Embryonic facial prominence (tissue), 1 donor: ENCODE data around the gene SPIB.
"Not testable (repeated sequence)": the region's sequence is repeated elsewhere in the genome, so short reads cannot be mapped to it uniquely, and the experiment has no call there.

Source experiments
- DNase-seq: peaks from one replicate; pipeline ENCODE4 v3.0.0-alpha.2; 2016; ENCODE audit errors: extremely low spot score

SPIB gene

GRCh38 chr19:50390952-50391351 is 27.8 kb upstream of the SPIB start:
- DNase-seq: not testable (repeated sequence)

GRCh38 chr19:50392759-50393158 is 26.0 kb upstream of the SPIB start:
- DNase-seq: no peak

DNA sequence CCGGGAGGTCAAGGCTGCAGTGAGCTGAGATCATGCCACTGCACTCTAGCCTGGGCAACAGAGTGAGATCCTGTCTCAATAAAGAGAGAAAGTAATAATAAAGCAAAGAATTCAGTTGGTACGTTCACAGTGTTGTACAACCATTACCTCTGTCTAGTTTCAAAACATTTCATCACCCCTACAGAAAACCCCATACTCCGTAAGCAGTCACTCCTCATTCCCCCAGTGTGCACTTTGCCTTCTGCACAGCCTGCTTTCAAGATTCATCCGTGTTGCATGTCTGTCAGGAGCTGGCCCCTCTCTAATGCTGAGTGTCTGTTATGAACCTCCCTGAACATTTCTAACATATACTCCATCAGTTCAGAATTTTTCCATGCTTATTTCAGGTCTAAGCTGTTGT is 25.1 kb upstream of the SPIB start:
- DNase-seq: no peak

DNA sequence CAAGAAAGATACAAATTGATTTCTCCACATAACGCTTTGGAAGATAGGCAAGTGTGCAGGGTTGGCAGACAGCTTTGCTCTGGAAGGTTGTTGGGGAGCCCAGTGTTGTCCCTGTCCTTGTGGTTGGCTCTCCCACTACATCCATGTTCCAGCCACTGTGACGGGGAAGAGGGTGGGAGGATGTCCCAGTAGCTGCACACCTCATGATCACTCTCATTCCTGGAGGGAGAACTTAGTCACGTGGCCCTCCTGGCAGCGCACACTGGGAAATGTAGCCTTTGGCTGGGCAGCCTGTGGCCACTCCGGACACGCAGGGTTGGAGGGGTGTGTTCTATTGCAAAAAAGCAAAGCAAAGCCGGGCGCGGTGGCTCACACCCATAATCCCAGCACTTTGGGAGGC is 24.7 kb upstream of the SPIB start:
- DNase-seq: no peak

GRCh38 chr19:50398675-50399367 is 19.9 kb upstream of the SPIB start:
- no peak for DNase-seq

GRCh38 chr19:50399368-50399745 is 19.4 kb upstream of the SPIB start:
- DNase-seq: no peak

- DNase-seq: no peak
Observed at GRCh38 chr19:50401605-50402450, 16.9 kb upstream of the SPIB start.

GRCh38 chr19:50402544-50403301 is 16.0 kb upstream of the SPIB start:
- no peak for DNase-seq

DNA sequence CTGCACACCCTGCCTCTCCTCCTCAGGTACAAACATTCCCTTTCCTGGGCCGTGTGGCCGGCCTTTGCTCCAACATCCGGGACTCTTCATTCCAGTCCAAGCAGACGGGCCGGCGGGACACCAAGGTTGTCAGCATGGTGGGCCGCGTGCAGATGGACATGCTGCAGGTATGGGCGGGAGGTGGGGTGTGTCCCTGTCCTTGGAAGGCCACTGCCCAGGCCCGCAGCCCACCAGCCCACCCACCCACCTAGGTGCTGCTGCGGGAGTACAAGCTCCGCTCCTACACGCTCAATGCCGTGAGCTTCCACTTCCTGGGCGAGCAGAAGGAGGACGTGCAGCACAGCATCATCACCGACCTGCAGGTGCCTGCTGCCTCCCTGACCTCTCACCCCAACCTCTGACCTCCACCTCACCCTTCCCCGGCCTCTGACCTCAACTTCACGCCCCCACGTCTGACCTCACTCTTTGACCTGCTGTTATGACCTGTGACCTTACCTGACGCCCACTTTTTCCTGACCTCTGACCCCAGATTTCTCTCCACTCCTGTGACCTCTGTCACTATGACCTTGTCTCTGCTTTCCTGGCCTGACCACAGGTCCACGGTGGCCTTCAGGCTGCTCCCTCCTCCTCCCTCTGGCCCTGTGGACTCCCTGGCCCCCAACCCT is 12.4 kb upstream of the SPIB start:
- no peak for DNase-seq

GRCh38 chr19:50406829-50407228 is 11.9 kb upstream of the SPIB start:
- no peak for DNase-seq

- DNase-seq: no peak
Observed at GRCh38 chr19:50409347-50409746, 9.4 kb upstream of the SPIB start.

DNA sequence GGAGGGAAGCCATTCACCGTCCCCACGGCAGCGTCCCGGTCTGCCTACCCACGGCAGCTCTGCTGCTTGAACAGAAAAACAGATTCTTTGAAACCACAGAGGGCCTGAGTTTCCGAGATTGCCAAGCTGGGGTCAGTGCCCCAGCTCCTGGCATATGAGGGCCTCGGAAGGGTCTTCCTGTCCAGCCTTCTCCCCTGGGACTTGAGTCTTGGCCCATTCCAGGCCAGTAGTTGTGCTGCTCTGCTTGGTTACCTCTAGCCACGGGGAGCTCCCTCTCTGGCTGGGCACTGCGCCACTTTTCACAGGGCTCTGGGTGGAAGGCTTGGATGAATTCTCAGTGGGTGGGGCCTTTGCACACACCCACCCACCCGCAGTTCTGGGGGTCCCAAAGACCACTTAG is 8.6 kb upstream of the SPIB start:
- DNase-seq: no peak

DNA sequence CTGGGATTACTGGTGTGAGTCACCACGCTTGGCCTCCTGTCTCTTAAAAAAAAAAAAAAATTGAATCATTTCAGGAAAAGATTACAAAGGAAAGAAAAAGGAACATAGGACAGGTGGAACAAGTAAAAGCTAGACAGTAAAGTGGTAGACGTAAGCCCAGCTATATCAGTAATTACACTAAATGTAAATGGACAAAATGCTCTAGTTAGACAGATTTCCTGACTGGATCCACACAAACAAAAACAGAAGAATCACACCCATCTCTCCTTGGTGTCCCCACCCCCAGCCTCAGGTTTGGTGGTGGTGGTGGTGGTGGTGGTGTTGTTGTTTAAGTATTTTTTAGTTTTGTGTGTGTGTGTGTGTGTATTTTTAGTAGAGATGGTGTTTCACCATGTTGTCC is 6.3 kb upstream of the SPIB start:
- no peak for DNase-seq

DNA sequence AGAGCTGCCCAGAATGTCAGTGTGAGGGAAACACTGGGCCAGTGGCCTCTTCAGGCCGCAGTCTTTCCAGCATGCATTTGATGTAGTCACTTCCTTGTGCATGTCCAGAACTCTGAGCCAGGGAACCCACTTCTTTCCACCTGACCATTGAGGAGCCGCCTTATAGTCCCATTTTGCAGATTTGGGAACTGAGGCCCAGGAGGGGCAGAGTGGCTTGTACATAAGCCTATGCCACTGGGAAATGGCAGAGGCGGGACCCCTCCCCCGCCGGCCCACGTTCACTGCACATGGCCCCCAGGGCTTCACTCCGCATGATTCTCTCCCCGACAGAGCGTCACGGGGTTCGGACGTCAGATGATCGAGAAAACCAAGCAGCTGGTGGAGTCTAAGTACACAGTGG is 5.6 kb upstream of the SPIB start:
- DNase-seq: no peak

DNA sequence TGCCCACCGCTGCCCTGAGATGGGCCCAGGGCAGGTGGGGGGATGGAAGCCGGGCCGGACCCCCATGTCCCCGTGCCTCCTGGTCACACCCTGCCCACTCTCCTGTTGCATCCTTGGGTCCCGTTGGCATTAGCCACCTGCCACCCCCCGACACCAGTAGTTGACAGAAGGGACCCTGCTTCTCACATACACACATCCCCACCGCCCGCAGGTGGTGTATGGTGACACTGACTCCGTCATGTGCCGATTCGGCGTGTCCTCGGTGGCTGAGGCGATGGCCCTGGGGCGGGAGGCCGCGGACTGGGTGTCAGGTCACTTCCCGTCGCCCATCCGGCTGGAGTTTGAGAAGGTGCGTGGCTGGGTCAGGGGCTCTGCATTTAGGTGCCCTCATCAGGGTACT is 5.2 kb upstream of the SPIB start:
- DNase-seq: no peak

- no peak for DNase-seq
Observed at GRCh38 chr19:50414864-50415660, 3.7 kb upstream of the SPIB start.

DNA sequence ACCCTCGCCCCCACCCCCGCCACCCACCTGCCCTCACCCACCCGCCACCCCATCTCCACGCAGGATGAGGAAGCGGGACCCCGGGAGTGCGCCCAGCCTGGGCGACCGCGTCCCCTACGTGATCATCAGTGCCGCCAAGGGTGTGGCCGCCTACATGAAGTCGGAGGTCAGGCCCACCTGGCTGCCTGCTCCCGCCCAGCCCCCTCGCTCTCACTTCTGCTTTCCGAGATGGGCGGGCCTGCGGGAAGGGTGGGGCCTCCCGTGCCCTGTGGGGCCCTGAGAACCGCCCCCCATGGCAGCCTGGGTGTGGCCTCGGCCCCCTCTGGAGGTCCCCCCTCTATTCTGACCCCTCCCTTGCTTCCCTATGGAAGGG is 3.1 kb upstream of the SPIB start:
- DNase-seq: no peak

DNA sequence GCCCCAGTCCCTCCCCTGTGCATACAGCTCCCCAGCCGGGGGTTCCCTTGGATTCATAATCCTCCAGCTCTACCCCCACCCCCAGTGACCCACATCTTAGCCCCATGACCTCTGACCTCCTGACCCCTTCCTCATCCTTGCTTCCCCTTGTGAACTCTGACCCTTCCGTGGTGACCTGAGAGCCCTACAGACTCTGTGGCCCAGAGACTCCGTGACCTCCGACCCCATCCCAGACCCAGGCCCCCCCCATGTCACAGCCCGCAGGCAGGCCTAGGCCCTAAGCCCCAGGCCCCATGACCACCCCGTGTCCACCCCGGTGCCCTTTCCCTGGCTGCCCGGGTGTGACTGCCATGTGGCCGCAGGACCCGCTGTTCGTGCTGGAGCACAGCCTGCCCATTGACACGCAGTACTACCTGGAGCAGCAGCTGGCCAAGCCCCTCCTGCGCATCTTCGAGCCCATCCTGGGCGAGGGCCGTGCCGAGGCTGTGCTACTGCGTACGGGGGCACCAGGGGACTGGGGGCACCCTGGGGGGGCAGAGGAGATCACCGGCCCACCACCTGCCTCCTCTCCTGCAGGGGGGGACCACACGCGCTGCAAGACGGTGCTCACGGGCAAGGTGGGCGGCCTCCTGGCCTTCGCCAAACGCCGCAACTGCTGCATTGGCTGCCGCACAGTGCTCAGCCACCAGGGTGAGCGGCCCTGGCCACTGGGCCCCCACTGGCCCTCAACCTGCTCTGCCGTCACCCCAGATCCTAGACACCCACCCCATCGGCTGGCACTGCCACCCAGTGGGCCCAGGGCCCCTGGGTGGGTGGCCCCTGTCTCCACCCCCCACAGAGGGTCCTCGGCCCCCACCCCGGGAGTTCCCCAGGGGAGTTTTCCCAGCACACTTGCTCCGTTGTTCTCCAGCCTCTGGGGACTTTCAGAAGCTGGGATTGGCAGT is 2.4 kb upstream of the SPIB start:
- no peak for DNase-seq

GRCh38 chr19:50417111-50418081 is 1.3 kb upstream of the SPIB start:
- no peak for DNase-seq
